Common myeloid progenitor, CD34-positive (primary cell): ENCODE results near the gene PLPPR1. TPM values are rescaled to one million over a fixed set of nuclear protein-coding genes. Genes with fewer than 3 reads are reported as not detected.
A peak's percentile ranks its signal among the peaks of the same experiment; 100 is the strongest.

Source experiments
- CTCF ChIA-PET: fragments of 350-600 bp; sonication (Branson Sonifier 250); formaldehyde crosslinking; loops from one replicate; lab custom pipeline; 2021; ENCODE audit warnings: antibody characterized with exemption; lab: Charles Lee
- POLR2A ChIA-PET: fragments of 350-600 bp; sonication (Branson Sonifier 250); formaldehyde crosslinking; loops from one replicate; lab custom pipeline; 2021; ENCODE audit warnings: antibody characterized with exemption; lab: Charles Lee
- DNase-seq, 3 donors: peaks; one replicate each; pipeline versions ENCODE4 v3.0.0 to v3.0.0-alpha.2; 2013
- H3K27ac ChIP-seq, 2 experiments: 1 replicate in 1 of 2; 2 replicates in 1 of 2; pipeline ENCODE4 v1.7.0; 2013; ENCODE audit warnings: inconsistent platforms in 2 of 2, low read length in 2 of 2, mild to moderate bottlenecking in 2 of 2, low read depth in 1 of 2, moderate library complexity in 1 of 2; ENCODE audit not compliant: severe bottlenecking in 2 of 2, insufficient read depth in 1 of 2, poor library complexity in 1 of 2
- H3K27me3 ChIP-seq, 5 experiments: replicated peaks in 2 of 5; 1 replicate in 3 of 5; 2 replicates in 2 of 5; pipeline versions ENCODE4 v1.6.1 to v1.7.0; 2013; ENCODE audit warnings: low read length in 4 of 5, mild to moderate bottlenecking in 2 of 5, moderate library complexity in 2 of 5, inconsistent platforms in 1 of 5; ENCODE audit not compliant: insufficient read depth in 5 of 5, control insufficient read depth in 4 of 5
- H3K36me3 ChIP-seq, 4 experiments: 1 replicate in 2 of 4; 2 replicates in 2 of 4; pipeline versions ENCODE4 v1.6.1 to v1.7.0; 2013; ENCODE audit warnings: low read length in 3 of 4, control low read depth in 1 of 4, mild to moderate bottlenecking in 1 of 4; ENCODE audit not compliant: control insufficient read depth in 4 of 4, insufficient read depth in 4 of 4
- H3K4me1 ChIP-seq, 4 experiments: 1 replicate in 3 of 4; 2 replicates in 1 of 4; pipeline versions ENCODE4 v1.6.1 to v1.7.1; 2013; ENCODE audit warnings: low read length in 3 of 4, mild to moderate bottlenecking in 3 of 4, control low read depth in 1 of 4, inconsistent platforms in 1 of 4, moderate library complexity in 1 of 4; ENCODE audit not compliant: control insufficient read depth in 4 of 4, insufficient read depth in 4 of 4; ENCODE audit errors: control extremely low read depth in 1 of 4
- H3K4me3 ChIP-seq, 7 experiments: 1 replicate in 4 of 7; 2 replicates in 3 of 7; pipeline versions ENCODE4 v1.5.1 to v1.7.0; 2013; ENCODE audit warnings: mild to moderate bottlenecking in 7 of 7, low read length in 6 of 7, moderate library complexity in 6 of 7, inconsistent platforms in 2 of 7, low read depth in 2 of 7, control low read depth in 1 of 7; ENCODE audit not compliant: insufficient read depth in 4 of 7, control insufficient read depth in 1 of 7; ENCODE audit errors: extremely low read depth in 1 of 7
- H3K9me3 ChIP-seq, 5 experiments: 1 replicate in 4 of 5; 2 replicates in 1 of 5; pipeline versions ENCODE4 v1.6.1 to v1.7.1; 2013; ENCODE audit warnings: low read length in 4 of 5, mild to moderate bottlenecking in 2 of 5, inconsistent platforms in 1 of 5, low read depth in 1 of 5, moderate library complexity in 1 of 5; ENCODE audit not compliant: control insufficient read depth in 4 of 5, insufficient read depth in 2 of 5; ENCODE audit errors: control extremely low read depth in 1 of 5
- WGBS: methylation state at CpG from one replicate; pipeline ENCODE4 v1.1.5; 2013; ENCODE audit not compliant: insufficient coverage; 5-methylcytosine and 5-hydroxymethylcytosine counted together
- polyA plus RNA-seq: library from polyadenylated mRNA; unstranded; fragments of 120-200 nt; gene quantifications from one replicate; pipeline ENCODE4 v1.2.1, GENCODE V29; 2013

PLPPR1 gene
- polyA plus RNA-seq, result not detected

DNA sequence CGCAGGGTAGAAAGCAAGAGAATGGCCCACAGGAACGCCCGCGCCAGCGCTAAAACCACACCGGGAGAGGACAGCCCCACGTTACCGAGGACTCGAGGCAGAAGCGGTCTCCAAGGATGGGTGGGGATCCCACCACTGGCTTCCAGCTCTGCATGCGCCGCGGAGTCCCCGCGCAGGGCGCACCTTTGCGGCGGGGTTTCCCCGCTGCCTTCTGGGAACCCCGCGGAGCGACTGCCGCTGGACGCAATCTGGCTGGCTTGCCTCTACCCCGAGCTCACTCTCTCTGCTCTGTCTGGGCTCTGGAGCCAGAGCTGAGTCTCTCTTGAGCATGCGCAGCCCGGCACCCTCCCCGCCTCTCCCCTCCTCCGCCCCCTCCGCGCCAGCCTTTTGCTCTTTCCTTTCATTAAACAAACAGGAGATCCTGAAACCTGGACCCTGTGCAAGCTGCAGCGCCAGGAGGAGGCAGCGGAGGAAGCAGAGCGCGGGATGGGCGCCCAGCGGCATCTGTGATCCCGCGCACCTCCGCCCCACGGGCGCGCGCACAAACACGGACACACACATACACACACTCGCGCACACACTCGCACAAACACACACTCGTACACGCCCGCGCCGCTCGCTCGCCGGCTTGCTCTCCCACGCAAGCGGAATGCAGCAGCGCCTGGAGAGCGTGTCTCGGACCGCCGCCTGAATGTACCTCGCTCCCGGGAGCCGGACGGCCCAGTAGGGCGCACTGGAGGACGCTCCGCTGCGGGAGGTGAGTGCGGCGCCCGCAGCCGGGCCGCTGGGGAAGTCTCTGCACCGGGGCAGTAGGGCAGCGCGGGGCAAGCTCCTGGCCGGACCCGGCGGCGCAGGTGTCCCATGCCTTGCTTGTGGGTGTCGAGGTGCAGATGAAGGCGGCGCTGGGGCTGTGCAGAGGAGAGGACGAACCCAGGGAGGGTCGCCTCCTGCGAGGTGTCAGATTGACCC, at the start of gene PLPPR1:
TSS of gene PLPPR1 (plus strand) at position 382 of the 969 bp plus-strand sequence.
- DNase-seq, result peak in 2 of 3 donors; percentile 7 to 11
- peak within 1 kb of the TSS in 6 of 7 experiments; percentile 17 to 60 (median 54) for H3K4me3 ChIP-seq
- no peaks in the 10 kb centered on the region for H3K36me3 ChIP-seq
- WGBS, result 2% methylated on average over 59 of the region's 89 CpGs
- H3K9me3 ChIP-seq, result no peaks in the 10 kb centered on the region
- no peak within 1 kb of the TSS for H3K27ac ChIP-seq
- ChIA-PET CTCF (no interaction called here), POLR2A (no interaction called here)
- H3K4me1 ChIP-seq, result peaks cover 0 to 10% (median 7%) of the 10 kb centered on the region in 4 experiments
- peaks cover 18 to 79% (median 45%) of the 10 kb centered on the region in 5 experiments for H3K27me3 ChIP-seq

DNA sequence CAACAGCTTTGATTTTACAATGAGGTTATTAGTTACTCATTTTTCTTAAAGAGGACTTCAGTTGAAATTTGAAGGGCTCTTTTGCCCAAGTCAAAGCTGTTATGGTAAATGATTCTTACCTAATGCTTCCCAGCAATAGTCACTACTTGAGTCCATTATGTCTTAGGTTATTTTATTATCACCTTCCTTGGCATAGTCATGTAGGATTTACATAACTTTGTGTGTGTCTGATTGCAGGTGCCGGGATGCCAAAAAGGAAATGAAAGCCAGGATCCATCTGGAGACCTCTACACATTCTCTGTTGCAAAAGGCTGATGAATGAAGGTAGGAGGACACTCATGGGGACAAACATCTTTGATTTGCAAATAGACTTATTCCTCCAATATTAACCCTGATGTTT, 38.8 kb upstream of the PLPPR1 start:
- no peak overlapping the region for H3K27ac ChIP-seq
- no peak overlapping the region for H3K4me3 ChIP-seq
- H3K36me3 ChIP-seq, result no peaks in the 10 kb centered on the region
- no peaks in the 10 kb centered on the region for H3K4me1 ChIP-seq
- no CpG with 5 or more reads among the region's 1 CpG for WGBS
- no peak for DNase-seq
- H3K9me3 ChIP-seq, result no peaks in the 10 kb centered on the region
- ChIA-PET CTCF (no interaction called here), POLR2A (no interaction called here)
- H3K27me3 ChIP-seq, result no peaks in the 10 kb centered on the region

GRCh38 chr9:100990605-100991381, 37.7 kb upstream of the PLPPR1 start:
- 25% methylated on average over 1 of the region's 1 CpG for WGBS
- no peak for DNase-seq
- ChIA-PET CTCF (no interaction called here), POLR2A (interaction anchor here (0.6 kb wide), 1 partner anchor 43 kb away, joined by 3 read pairs; no protein-coding TSS in a partner anchor)
- Histone ChIP-seq H3K4me1 (no peaks in the 10 kb centered on the region), H3K27me3 (no peaks in the 10 kb centered on the region), H3K4me3 (no peak overlapping the region), H3K36me3 (no peaks in the 10 kb centered on the region), H3K9me3 (no peaks in the 10 kb centered on the region), H3K27ac (no peak overlapping the region)

- Histone ChIP-seq H3K36me3 (no peaks in the 10 kb centered on the region), H3K9me3 (no peaks in the 10 kb centered on the region), H3K4me3 (no peak overlapping the region), H3K27me3 (no peaks in the 10 kb centered on the region), H3K4me1 (no peaks in the 10 kb centered on the region), H3K27ac (no peak overlapping the region)
- ChIA-PET CTCF (no interaction called here), POLR2A (no interaction called here)
- WGBS, result no CpG with 5 or more reads among the region's 1 CpG
- DNase-seq, result no peak
Measured at GRCh38 chr9:100992632-100993031, 35.9 kb upstream of the PLPPR1 start.

DNA sequence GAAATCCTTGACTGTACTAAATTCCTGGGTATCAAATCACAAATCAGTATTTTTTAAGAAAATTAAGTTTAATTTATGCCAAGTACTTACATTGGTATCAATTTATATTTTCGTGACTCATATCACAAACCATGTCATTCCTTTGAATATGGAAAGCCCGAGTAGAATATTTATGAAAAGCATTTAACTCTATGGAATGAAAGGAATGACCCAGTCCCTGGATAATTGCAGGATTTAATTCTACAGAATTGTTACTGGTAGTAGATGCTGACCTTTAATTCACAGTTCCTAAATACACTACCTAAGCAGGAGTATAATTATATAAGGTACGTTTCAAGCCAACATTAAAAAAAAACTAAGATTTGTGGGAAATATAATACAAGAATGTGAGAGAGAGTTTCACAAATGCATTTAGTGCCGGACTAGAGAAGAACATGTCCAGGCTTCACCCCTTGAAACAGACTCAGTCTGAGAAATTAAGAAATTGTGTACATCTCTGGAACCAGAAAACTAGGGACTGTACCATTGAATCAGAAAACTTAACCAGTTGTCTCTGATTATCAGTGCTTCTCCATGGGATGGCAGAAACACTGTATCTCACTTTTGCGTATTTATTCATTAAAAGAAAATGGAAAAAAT, 28.5 kb upstream of the PLPPR1 start:
- no peaks in the 10 kb centered on the region for H3K36me3 ChIP-seq
- CTCF ChIA-PET, result no interaction called here
- no peak overlapping the region for H3K4me3 ChIP-seq
- no peaks in the 10 kb centered on the region for H3K4me1 ChIP-seq
- no peaks in the 10 kb centered on the region for H3K27me3 ChIP-seq
- POLR2A ChIA-PET, result no interaction called here
- no peak overlapping the region for H3K27ac ChIP-seq
- 100% methylated on average over 1 of the region's 5 CpGs for WGBS
- no peaks in the 10 kb centered on the region for H3K9me3 ChIP-seq
- no peak for DNase-seq

GRCh38 chr9:101005246-101005645, 23.3 kb upstream of the PLPPR1 start:
- Histone ChIP-seq H3K36me3 (no peaks in the 10 kb centered on the region), H3K4me3 (no peak overlapping the region), H3K27me3 (no peaks in the 10 kb centered on the region), H3K9me3 (no peaks in the 10 kb centered on the region), H3K27ac (no peak overlapping the region), H3K4me1 (no peaks in the 10 kb centered on the region)
- CTCF ChIA-PET, result no interaction called here
- WGBS, result no CpG with 5 or more reads among the region's 3 CpGs
- no peak for DNase-seq
- POLR2A ChIA-PET, result no interaction called here
